Osteocyte (in vitro differentiated cells): ENCODE data around the gene KCTD18. TPM values are rescaled to one million over a fixed set of nuclear protein-coding genes. Genes with fewer than 3 reads are reported as not detected.
A peak's percentile ranks its signal among the peaks of the same experiment; 100 is the strongest.

Experiments
- DNase-seq: peaks from one replicate; pipeline ENCODE4 v3.0.0; 2021; ENCODE audit warnings: mixed read lengths; ENCODE audit not compliant: unreplicated experiment; ENCODE audit errors: extremely low spot score
- H3K27ac Mint-ChIP-seq: one replicate; pipeline ENCODE4 v1.8.0; 2021; ENCODE audit warnings: mild to moderate bottlenecking, mixed read lengths; ENCODE audit not compliant: unreplicated experiment
- H3K27me3 Mint-ChIP-seq: one replicate; pipeline ENCODE4 v1.8.0; 2021; ENCODE audit warnings: mixed read lengths; ENCODE audit not compliant: unreplicated experiment
- H3K36me3 Mint-ChIP-seq: one replicate; pipeline ENCODE4 v1.8.0; 2021; ENCODE audit warnings: mixed read lengths; ENCODE audit not compliant: unreplicated experiment
- H3K4me1 Mint-ChIP-seq: one replicate; pipeline ENCODE4 v1.8.0; 2021; ENCODE audit warnings: mixed read lengths; ENCODE audit not compliant: unreplicated experiment
- H3K4me3 Mint-ChIP-seq: one replicate; pipeline ENCODE4 v1.8.0; 2021; ENCODE audit warnings: mild to moderate bottlenecking, moderate library complexity, mixed read lengths; ENCODE audit not compliant: unreplicated experiment
- H3K9me3 Mint-ChIP-seq: one replicate; pipeline ENCODE4 v1.8.0; 2021; ENCODE audit warnings: mixed read lengths; ENCODE audit not compliant: unreplicated experiment
- CTCF ChIP-seq: fragments of 200-600 bp; sonication (generic); IDR thresholded peaks from 2 replicates; pipeline ENCODE4 v1.5.0; 2021; ENCODE audit warnings: antibody characterized with exemption, mild to moderate bottlenecking, moderate library complexity
- total RNA-seq: library from RNA; stranded (reverse); gene quantifications from 2 replicates; pipeline ENCODE4 v1.2.1, GENCODE V29; 2021

KCTD18 gene
- total RNA-seq, 1 donor from 2014 or later: 19.1 TPM

GRCh38 chr2:200523158-200523557 is 13.3 kb upstream of the KCTD18 start:
- no peak for DNase-seq
- peaks cover 10% of the 10 kb centered on the region for H3K27me3 Mint-ChIP-seq

GRCh38 chr2:200515155-200515554 is 5.3 kb upstream of the KCTD18 start:
- peaks cover 10% of the 10 kb centered on the region for H3K27me3 Mint-ChIP-seq
- H3K9me3 Mint-ChIP-seq: peaks cover 12% of the 10 kb centered on the region
- peaks cover 2% of the 10 kb centered on the region for H3K4me1 Mint-ChIP-seq
- H3K36me3 Mint-ChIP-seq: peaks cover 2% of the 10 kb centered on the region
- H3K27ac Mint-ChIP-seq: no peak overlapping the region
- no peak for TF ChIP-seq CTCF
- no peak for DNase-seq
- no peak overlapping the region for H3K4me3 Mint-ChIP-seq

More at GRCh38 chr2:200523158-200523557, 13.3 kb upstream of the KCTD18 start:
- no peak overlapping the region for H3K27ac Mint-ChIP-seq
- TF ChIP-seq CTCF: no peak
- H3K4me3 Mint-ChIP-seq: no peak overlapping the region
- H3K4me1 Mint-ChIP-seq: peaks cover 19% of the 10 kb centered on the region
- peaks cover 2% of the 10 kb centered on the region for H3K36me3 Mint-ChIP-seq
- no peaks in the 10 kb centered on the region for H3K9me3 Mint-ChIP-seq

- no peak for DNase-seq
- TF ChIP-seq CTCF: no peak
- peak overlapping the region; percentile 75 for H3K27ac Mint-ChIP-seq
- no peaks in the 10 kb centered on the region for H3K27me3 Mint-ChIP-seq
- no peaks in the 10 kb centered on the region for H3K9me3 Mint-ChIP-seq
- peaks cover 10% of the 10 kb centered on the region for H3K4me1 Mint-ChIP-seq
- peak overlapping the region; percentile 88 for H3K4me3 Mint-ChIP-seq
- H3K36me3 Mint-ChIP-seq: no peaks in the 10 kb centered on the region
Measured at GRCh38 chr2:200509235-200509611, 645 bp downstream of the KCTD18 start.

GRCh38 chr2:200507179-200507578 is 2.7 kb downstream of the KCTD18 start:
- Mint-ChIP-seq H3K4me3 (no peak overlapping the region), H3K9me3 (peaks cover 3% of the 10 kb centered on the region), H3K4me1 (peaks cover 10% of the 10 kb centered on the region), H3K27me3 (no peaks in the 10 kb centered on the region), H3K36me3 (peaks cover 10% of the 10 kb centered on the region), H3K27ac (no peak overlapping the region)
- no peak for DNase-seq
- no peak for TF ChIP-seq CTCF

- no peak for TF ChIP-seq CTCF
- DNase-seq: no peak
- Mint-ChIP-seq H3K4me1 (peaks cover 10% of the 10 kb centered on the region), H3K27me3 (no peaks in the 10 kb centered on the region), H3K4me3 (no peak overlapping the region), H3K36me3 (peaks cover 10% of the 10 kb centered on the region), H3K9me3 (peaks cover 3% of the 10 kb centered on the region), H3K27ac (no peak overlapping the region)
Measured at GRCh38 chr2:200506679-200507078, 3.2 kb downstream of the KCTD18 start.
